ENCODE measurements around the gene PUSL1. TPM values are rescaled to one million over a fixed set of nuclear protein-coding genes. Genes with fewer than 3 reads are reported as not detected.

Gene PUSL1
- total RNA-seq, 4 donors from 2014 or later: 6.2 to 13.1 (median 9.5) TPM

DNA sequence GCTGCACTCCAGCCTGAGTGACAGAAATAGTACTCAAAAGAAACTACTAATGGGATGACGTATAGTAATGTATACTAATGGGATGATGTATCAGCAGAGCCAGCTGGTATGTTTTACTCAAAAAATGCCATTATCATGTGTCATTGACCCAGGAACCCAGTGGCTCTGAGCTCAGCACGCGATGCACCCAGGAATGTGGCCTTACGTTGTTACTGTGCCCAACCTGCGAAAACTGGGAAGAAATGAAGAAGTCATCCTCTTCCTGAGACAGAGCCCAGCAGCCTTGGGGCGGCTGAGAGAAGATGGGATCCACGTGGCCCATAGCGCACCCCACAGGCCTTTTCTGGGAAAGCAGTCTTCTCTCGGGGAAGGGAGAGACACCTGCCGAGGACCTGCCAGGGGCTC, 43.5 kb upstream of the PUSL1 start:
- H3K36me3 ChIP-seq: peaks cover 0 to 52% of the 10 kb centered on the region in 2 donors
- H3K9me3 ChIP-seq: no peaks in the 10 kb centered on the region
- ATAC-seq (no peak), DNase-seq (no peak)
- H3K4me1 ChIP-seq: peaks cover 0 to 5% of the 10 kb centered on the region in 2 donors
- H3K27ac ChIP-seq: no peak overlapping the region
- H3K27me3 ChIP-seq: no peaks in the 10 kb centered on the region
- TF ChIP-seq, protein P1, sequence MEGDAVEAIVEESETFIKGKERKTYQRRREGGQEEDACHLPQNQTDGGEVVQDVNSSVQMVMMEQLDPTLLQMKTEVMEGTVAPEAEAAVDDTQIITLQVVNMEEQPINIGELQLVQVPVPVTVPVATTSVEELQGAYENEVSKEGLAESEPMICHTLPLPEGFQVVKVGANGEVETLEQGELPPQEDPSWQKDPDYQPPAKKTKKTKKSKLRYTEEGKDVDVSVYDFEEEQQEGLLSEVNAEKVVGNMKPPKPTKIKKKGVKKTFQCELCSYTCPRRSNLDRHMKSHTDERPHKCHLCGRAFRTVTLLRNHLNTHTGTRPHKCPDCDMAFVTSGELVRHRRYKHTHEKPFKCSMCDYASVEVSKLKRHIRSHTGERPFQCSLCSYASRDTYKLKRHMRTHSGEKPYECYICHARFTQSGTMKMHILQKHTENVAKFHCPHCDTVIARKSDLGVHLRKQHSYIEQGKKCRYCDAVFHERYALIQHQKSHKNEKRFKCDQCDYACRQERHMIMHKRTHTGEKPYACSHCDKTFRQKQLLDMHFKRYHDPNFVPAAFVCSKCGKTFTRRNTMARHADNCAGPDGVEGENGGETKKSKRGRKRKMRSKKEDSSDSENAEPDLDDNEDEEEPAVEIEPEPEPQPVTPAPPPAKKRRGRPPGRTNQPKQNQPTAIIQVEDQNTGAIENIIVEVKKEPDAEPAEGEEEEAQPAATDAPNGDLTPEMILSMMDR (IDR thresholded peaks at IDR 0.05 in 4 of 5, conservative IDR thresholded peaks at IDR 0.05 in 1 of 5): no peak
- TF ChIP-seq POLR2A (IDR thresholded peaks at IDR 0.05): no peak
- intact Hi-C loops (cut with DNase I; ENCODE audit: low total_unique reads) (no loop called here), in situ Hi-C loops (cut with MboI; ENCODE audit: low sequenced_read_pairs in 4 of 4) (loop anchor here in 2 of 4 donors (25.0 kb wide), 2 partner anchors 128 to 153 kb away; partner anchors contain the start of gene C1orf159 (in 1 of the 2))
- H3K4me3 ChIP-seq: no peak overlapping the region

DNA sequence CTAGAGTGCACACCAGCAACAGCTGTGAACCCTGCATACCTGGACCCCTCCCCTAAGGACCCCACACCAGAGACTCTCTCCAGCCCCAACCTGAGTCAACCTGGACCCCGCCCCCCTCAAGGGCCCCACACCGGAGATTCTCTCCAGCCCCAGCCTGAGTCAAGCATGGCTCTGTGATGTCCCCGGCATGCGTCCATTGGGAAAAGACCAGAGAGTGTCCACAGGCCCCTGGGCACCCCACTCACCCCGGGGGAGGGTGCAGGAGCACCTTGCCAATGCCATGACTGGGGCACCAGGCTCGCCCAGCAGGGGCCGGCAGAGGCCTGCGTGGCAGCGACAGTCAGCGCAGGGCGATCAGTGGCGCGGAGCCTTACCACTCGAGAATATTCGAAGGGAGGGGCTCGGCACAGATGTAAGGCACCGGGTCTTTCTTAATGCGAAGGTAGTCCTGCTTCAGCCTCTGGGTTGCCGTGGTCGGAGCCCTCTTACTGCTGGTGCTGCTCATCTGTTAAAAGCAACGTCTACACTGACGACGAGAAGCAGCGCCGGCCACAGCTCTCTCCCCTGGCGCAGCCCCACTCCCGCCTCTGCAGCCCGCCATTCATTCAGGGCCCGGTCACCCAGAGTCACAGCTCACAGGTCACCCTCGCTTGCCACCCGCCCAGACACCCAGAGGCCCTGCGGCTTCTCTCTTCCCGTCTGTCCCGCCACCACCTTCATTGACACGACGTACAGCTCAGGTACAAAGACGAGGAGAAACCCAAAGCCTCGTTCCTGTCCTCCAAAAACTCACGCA, 40.7 kb upstream of the PUSL1 start:
- in situ Hi-C loops (cut with MboI; ENCODE audit: low sequenced_read_pairs in 4 of 4) (loop anchor here in 2 of 4 donors (25.0 kb wide), 2 partner anchors 130 to 155 kb away; partner anchors contain the start of gene C1orf159 (in 1 of the 2)), intact Hi-C loops (cut with DNase I; ENCODE audit: low total_unique reads) (no loop called here)
- no peaks in the 10 kb centered on the region for H3K27me3 ChIP-seq
- peaks cover 0 to 24% of the 10 kb centered on the region in 2 donors for H3K36me3 ChIP-seq
- ATAC-seq (no peak), DNase-seq (no peak)
- no peak overlapping the region for H3K27ac ChIP-seq
- no peak overlapping the region for H3K4me3 ChIP-seq
- H3K9me3 ChIP-seq: no peaks in the 10 kb centered on the region
- peaks cover 27 to 34% of the 10 kb centered on the region in 2 donors for H3K4me1 ChIP-seq
- TF ChIP-seq POLR2A (IDR thresholded peaks at IDR 0.05): no peak
- TF ChIP-seq, protein P1 (IDR thresholded peaks at IDR 0.05 in 4 of 5, conservative IDR thresholded peaks at IDR 0.05 in 1 of 5): no peak

DNA sequence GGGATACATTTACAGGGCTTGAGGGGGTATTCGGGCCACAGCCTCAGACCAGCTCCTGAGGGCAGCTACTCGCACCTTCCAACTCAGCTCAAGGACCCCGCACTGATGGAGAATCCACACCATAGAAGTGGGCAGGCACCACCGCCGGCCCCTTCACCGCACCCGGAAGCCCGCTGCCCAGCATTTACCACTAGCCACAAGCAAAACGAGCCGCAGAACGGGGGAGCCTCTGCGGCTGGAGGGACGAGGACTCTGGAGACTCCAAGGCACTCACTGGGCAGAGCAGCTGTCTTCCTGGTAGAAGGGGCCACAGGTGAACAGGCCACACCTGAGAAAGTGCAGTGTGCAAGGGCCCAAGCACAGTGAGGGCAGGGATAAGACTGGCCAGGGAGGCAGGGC, 40.1 kb upstream of the PUSL1 start:
- DNase-seq (no peak), ATAC-seq (no peak)
- no peak for TF ChIP-seq POLR2A (IDR thresholded peaks at IDR 0.05)
- TF ChIP-seq, protein P1 (IDR thresholded peaks at IDR 0.05 in 4 of 5, conservative IDR thresholded peaks at IDR 0.05 in 1 of 5): no peak
- peaks cover 0 to 18% of the 10 kb centered on the region in 2 donors for H3K36me3 ChIP-seq
- no peak overlapping the region for H3K27ac ChIP-seq
- in situ Hi-C loops (cut with MboI; ENCODE audit: low sequenced_read_pairs in 4 of 4): loop anchor here in 2 of 4 donors (25.0 kb wide), 2 partner anchors 131 to 156 kb away; partner anchors contain the start of gene C1orf159 (in 1 of the 2)
- intact Hi-C loops (cut with DNase I; ENCODE audit: low total_unique reads): no loop called here
- no peaks in the 10 kb centered on the region for H3K27me3 ChIP-seq
- H3K4me3 ChIP-seq: no peak overlapping the region
- no peaks in the 10 kb centered on the region for H3K9me3 ChIP-seq
- peaks cover 27 to 37% of the 10 kb centered on the region in 2 donors for H3K4me1 ChIP-seq

DNA sequence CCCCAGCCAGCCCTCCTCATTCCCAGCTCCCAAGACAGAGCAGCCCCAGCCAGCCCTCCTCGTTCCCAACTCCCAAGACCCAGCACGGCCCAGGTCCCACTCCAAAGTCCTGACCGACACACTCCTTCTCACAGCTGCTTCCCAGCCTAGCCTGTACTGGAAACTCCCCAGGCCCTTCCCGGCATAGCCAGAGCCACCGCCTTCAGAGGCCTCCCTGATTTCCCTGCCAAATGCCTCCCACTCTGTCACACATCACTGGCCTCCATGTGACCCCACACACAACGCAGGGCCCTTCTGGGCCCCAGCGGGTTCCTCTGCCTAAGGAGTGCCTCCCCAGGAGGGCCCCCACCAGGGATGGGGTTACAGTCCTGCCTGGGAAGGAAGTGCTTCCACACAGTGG, 37.6 kb upstream of the PUSL1 start:
- ATAC-seq (no peak), DNase-seq (no peak)
- TF ChIP-seq POLR2A (IDR thresholded peaks at IDR 0.05): no peak
- TF ChIP-seq, protein P1 (IDR thresholded peaks at IDR 0.05 in 4 of 5, conservative IDR thresholded peaks at IDR 0.05 in 1 of 5): no peak
- peaks cover 0 to 14% of the 10 kb centered on the region in 2 donors for H3K36me3 ChIP-seq
- H3K27ac ChIP-seq: peak overlapping the region in 2 of 4 donors; percentile 7 to 15
- intact Hi-C loops (cut with DNase I; ENCODE audit: low total_unique reads): loop anchor here (5.0 kb wide), 1 partner anchor 106 kb away; the partner anchor contains the start of gene AURKAIP1
- peak overlapping the region; percentile 23 to 79 (median 36) for H3K4me3 ChIP-seq
- H3K27me3 ChIP-seq: no peaks in the 10 kb centered on the region
- no peaks in the 10 kb centered on the region for H3K9me3 ChIP-seq
- in situ Hi-C loops (cut with MboI; ENCODE audit: low sequenced_read_pairs in 4 of 4): loop anchor here in 2 of 4 donors (25.0 kb wide), 2 partner anchors 134 to 159 kb away; partner anchors contain the start of gene C1orf159 (in 1 of the 2)
- H3K4me1 ChIP-seq: peaks cover 34 to 43% of the 10 kb centered on the region in 2 donors
